ENCODE measurements around the gene LZIC.

Gene LZIC

DNA sequence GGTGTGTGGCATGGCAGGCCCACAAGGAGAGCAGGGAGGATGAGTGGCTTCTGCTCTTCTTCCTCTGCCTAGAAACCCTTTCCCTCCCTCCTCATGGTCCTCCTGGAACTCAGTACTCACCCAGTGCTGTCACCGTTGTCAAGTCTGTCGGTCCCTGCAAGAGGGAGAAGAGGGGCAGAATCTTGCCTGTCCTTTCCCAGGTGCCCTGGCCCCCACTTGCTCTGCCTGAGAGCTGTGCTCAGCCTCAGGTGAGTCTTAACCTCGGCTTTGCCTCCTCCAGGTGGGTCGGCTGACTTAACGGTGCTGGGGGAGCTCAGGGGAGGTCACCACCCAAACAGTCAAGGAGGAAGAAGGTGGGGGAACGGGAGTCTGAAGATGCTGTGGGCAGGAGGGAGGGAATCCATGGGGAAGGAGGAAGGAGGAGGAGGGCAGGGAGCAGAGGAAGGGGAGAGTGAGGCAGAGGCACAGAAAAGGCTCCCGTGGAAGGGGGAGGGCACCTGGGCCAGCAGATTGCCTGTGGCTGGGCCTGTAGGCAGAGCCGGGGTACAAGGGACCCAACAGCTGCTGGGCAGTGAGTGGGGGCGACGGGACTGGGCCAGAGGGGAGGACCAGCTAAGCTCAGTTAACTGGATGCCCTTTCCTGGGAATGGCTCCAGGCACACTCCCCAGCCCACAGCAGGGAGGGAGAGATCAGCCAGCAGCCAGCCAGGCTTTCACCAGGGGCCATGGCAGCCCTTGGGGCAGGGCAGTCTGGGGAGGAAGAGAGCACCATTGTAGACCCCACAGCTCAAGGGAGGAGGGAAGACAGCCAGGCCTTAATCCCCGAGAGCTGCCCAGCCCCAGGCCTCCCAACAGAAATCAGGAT is 59.4 kb downstream of the LZIC start:
- DNase-seq: no peak

DNA sequence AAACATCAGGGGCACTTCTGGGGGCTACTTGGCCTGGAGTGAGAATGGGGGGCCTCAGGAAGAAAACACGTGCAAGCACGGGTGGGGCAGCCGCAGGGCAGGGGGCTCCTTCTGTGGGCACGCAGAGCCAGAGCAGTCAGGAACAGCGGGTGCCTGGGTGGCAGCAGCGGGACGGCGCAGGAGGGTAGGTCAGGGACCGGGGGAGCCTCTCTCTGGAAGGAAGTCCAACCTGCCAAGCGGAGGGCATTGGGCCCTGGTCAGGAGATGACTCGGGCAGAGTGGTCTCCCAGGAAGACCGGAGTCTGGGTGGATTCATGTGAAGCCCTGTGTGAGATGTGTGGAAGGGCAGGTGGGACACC is 60.3 kb downstream of the LZIC start:
- no peak for DNase-seq

GRCh38 chr1:9882296-9882944 is 60.8 kb downstream of the LZIC start:
- DNase-seq: no peak

DNA sequence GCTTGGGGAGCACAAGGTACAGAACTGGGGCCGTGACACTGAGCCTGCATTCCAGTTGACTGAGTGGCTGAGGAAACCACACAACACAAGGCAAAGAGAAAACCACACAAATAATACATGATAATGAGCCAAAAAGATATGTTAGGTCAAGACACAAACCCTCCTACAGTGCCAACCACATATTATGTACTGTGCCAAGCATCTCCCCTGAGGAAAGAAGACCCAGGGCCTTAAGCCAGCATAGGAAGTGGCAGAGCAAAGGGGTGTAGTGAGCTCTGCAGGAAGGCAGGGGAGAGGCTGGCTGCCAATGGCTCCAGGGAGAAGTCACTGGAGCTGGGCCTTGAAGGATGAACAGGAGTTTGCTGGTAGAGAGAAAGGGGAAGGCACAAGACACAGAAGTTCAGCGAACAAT is 61.3 kb downstream of the LZIC start:
- DNase-seq: no peak

All from MV-4-11 (cell line).